Activated CD4-positive, alpha-beta memory T cell treated with anti-CD3 and anti-CD28 coated beads, Interleukin-2, amount 10 ng/mL, durations not matched to agents 7 days and 5 days (primary cell): Measurements from ENCODE around the gene ORM1. TPM values are rescaled to one million over a fixed set of nuclear protein-coding genes. Genes with fewer than 3 reads are reported as not detected.

Experiments used
- CTCF ChIA-PET: fragments of 350-600 bp; sonication (Branson Sonifier 250); formaldehyde crosslinking; loops from one replicate; lab custom pipeline; 2021; ENCODE audit warnings: antibody characterized with exemption, inconsistent platforms; lab: Charles Lee
- POLR2A ChIA-PET: fragments of 350-600 bp; sonication (Branson Sonifier 250); formaldehyde crosslinking; loops from one replicate; lab custom pipeline; 2021; ENCODE audit warnings: antibody characterized with exemption; lab: Charles Lee
- DNase-seq: peaks from one replicate; pipeline ENCODE4 v3.0.0-alpha.2; 2020
- H3K27ac Mint-ChIP-seq: one replicate; pipeline ENCODE4 v1.8.0; 2021; ENCODE audit warnings: mild to moderate bottlenecking, mixed read lengths
- H3K27me3 Mint-ChIP-seq: one replicate; pipeline ENCODE4 v1.8.0; 2021; ENCODE audit warnings: mixed read lengths
- H3K36me3 Mint-ChIP-seq: one replicate; pipeline ENCODE4 v1.8.0; 2021; ENCODE audit warnings: low read depth, mixed read lengths
- H3K4me1 Mint-ChIP-seq: one replicate; pipeline ENCODE4 v1.8.0; 2021; ENCODE audit warnings: mixed read lengths
- H3K4me3 Mint-ChIP-seq: one replicate; pipeline ENCODE4 v1.8.0; 2021; ENCODE audit warnings: mild to moderate bottlenecking, mixed read lengths
- H3K9me3 Mint-ChIP-seq: one replicate; pipeline ENCODE4 v1.8.0; 2021; ENCODE audit warnings: mixed read lengths
- total RNA-seq, 2 experiments: library from RNA; stranded (reverse); gene quantifications; one replicate each; pipeline ENCODE4 v1.2.3, GENCODE V29; 2021

Gene ORM1
- total RNA-seq, 2 experiments from 2014 or later = not detected

DNA sequence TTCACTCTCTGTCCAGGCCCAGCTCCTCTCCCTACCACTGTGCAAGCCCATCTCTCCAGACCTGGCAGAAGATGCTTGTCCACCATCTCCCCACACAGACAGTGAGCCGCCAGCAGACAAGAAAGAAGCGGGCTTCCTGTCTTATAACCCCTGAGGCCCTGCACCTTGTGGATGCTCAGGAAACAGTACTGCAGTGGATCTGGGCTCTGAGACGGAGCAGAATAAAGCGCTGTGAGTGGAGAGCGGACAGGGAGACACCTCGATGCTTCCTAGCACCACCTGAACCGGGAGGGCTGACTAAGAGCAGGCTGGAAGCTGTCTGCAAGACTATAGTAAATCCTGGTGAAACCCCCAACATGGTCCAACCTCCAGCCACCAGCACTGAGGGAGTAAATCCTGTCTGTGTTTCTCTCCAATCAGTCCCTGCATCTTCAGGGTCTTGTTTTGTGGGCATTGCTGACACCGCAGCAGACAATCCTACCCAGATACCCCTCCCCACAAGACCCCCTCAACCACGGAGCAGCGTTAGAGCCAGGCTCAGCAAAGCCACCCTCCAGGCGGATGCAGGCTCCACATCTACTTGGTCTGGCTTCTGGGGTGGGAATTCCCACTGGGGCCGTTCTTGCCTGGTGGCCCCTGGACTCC lies 25.5 kb downstream of the ORM1 start:
- Mint-ChIP-seq H3K4me3 (no peak overlapping the region), H3K36me3 (peaks cover 90% of the 10 kb centered on the region), H3K9me3 (no peaks in the 10 kb centered on the region), H3K27ac (peak overlapping the region; percentile 91), H3K27me3 (no peaks in the 10 kb centered on the region), H3K4me1 (peaks cover 48% of the 10 kb centered on the region)
- CTCF ChIA-PET = interaction anchor here (1.1 to 1.4 kb wide), 2 partner anchors 31 to 37 kb away, joined by 3 to 4 read pairs; no protein-coding TSS in a partner anchor
- DNase-seq = no peak
- POLR2A ChIA-PET = interaction anchor here (0.8 to 9.1 kb wide), 5 partner anchors 12 to 38 kb away, joined by 3 to 115 read pairs (median 3); partner anchors contain the start of gene AKNA

DNA sequence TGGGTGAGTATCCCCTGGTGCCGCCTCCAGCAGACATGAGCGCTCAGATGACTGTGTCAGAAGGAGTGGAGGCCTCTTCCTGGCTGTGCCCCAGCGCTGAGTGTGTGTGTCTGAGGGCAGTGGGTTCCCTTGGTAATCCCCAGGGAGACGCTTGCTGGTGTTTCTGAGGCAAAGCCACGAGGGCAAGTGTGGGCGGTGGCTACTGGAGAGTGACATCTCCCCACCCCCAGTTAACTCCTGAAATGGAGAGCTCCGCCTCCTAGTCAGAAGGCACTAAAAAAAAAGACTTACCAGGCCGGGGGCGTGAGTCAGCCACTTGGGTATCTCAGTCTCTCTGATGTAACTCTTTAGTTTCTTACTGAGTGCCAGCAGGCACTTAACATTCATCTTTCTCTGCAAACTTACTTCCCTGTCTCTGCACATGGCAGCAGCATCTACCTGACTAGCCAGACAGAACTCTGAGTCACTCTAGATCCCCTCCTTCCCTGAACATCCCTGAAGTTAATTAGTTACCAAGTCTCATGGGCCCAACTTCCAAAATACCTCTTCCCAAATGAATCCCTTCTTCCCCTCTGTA lies 26.1 kb downstream of the ORM1 start:
- H3K4me3 Mint-ChIP-seq = no peak overlapping the region
- H3K4me1 Mint-ChIP-seq = peaks cover 52% of the 10 kb centered on the region
- no peaks in the 10 kb centered on the region for H3K9me3 Mint-ChIP-seq
- H3K36me3 Mint-ChIP-seq = peaks cover 88% of the 10 kb centered on the region
- ChIA-PET CTCF (interaction anchor here (1.1 to 1.4 kb wide), 2 partner anchors 30 to 36 kb away, joined by 3 to 4 read pairs; no protein-coding TSS in a partner anchor), POLR2A (interaction anchor here (0.5 to 9.1 kb wide), 5 partner anchors 17 to 37 kb away, joined by 3 to 115 read pairs (median 3); partner anchors contain the start of gene AKNA)
- peak overlapping the region; percentile 91 for H3K27ac Mint-ChIP-seq
- H3K27me3 Mint-ChIP-seq = no peaks in the 10 kb centered on the region
- peak; percentile 75 for DNase-seq

DNA sequence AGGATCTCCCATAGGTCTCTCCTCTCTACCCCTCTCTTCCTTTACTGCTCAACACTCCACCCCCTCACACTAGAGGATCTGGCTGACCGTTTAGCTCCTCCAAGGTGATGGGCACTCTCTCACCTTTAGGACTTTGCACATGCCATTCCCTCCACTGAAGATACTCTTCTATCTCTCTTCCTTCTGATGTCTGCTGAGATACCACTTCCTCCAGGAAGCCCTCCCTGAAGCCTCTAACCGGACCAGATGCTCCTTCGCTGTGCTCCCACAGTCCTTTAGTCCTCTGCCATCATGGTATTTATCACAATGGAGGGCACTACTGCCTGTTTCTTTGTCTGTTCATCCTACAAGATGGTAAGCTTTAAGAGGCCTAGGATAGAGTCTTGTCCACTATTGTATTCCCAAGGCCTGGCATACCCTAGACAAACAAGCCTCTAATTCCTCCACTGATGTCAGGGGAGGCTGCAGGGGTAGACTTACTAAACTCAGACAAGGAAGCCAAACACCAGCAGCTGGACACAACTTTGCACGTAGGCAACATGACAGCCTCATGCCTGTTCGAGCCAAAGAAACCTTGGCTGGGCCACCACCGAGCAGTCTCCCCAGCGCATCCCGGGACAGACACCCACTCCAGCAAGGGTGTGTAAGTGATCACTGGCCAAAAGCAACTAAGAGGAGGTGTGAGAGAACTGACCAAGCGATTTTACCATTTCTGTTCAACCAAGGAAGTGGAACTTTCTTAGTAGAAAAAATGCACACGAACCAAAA lies 27.0 kb downstream of the ORM1 start:
- Mint-ChIP-seq H3K36me3 (peaks cover 84% of the 10 kb centered on the region), H3K4me1 (peaks cover 50% of the 10 kb centered on the region)

DNA sequence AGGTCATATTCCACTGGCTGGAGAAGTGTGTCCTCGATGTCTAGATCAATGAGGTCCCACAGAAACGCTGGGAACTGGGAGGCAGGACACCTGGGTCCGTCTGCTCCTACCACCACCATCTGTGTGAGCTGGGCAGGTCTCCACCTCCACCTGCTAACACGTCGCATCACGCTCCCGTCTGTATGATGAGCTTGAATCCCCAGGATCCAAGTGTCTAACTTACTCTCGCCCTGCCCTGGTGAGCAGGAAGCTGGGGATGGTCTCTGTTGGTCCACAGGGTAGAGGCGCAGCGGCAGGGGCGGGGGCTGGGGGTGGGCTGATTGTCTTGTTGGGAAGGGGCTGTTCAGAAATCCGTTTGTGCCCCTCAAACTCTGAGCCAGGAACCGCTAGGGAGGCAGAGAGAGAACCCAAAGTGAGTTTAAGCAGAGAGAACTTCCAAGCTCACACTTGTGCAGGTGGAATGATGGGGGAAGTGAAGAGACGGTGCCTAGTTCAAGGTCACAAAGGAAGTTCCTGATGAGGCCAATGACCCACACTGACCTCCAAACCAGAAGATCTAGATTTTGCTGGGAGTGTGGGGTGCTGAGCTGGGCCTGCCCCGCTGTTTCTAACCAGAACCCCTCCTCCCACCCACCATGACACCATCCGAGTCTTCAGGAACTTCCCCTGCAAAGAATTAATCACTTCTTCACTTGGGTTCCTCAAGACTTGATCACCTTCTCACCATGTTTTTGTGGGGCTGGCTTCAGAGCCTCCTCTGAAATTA lies 27.9 kb downstream of the ORM1 start:
- ChIA-PET CTCF (interaction anchor here (1.4 kb wide), 1 partner anchor 11 kb away, joined by 4 read pairs; no protein-coding TSS in a partner anchor), POLR2A (interaction anchor here (0.7 to 9.1 kb wide), 5 partner anchors 14 to 35 kb away, joined by 3 to 115 read pairs (median 7); partner anchors contain the start of gene AKNA)
- DNase-seq = no peak
- Mint-ChIP-seq H3K36me3 (peaks cover 77% of the 10 kb centered on the region), H3K27me3 (no peaks in the 10 kb centered on the region), H3K4me3 (no peak overlapping the region), H3K9me3 (no peaks in the 10 kb centered on the region), H3K4me1 (peaks cover 50% of the 10 kb centered on the region), H3K27ac (peak overlapping the region; percentile 91)

More for the DNA sequence above, 27.0 kb downstream of the ORM1 start:
- Mint-ChIP-seq H3K27me3 (no peaks in the 10 kb centered on the region), H3K4me3 (no peak overlapping the region), H3K27ac (peak overlapping the region; percentile 91), H3K9me3 (no peaks in the 10 kb centered on the region)
- ChIA-PET POLR2A (interaction anchor here (0.7 to 9.1 kb wide), 8 partner anchors 10 to 36 kb away, joined by 3 to 115 read pairs (median 5); partner anchors contain the start of gene AKNA), CTCF (interaction anchor here (1.4 kb wide), 1 partner anchor 10 kb away, joined by 4 read pairs; no protein-coding TSS in a partner anchor)
- no peak for DNase-seq

DNA sequence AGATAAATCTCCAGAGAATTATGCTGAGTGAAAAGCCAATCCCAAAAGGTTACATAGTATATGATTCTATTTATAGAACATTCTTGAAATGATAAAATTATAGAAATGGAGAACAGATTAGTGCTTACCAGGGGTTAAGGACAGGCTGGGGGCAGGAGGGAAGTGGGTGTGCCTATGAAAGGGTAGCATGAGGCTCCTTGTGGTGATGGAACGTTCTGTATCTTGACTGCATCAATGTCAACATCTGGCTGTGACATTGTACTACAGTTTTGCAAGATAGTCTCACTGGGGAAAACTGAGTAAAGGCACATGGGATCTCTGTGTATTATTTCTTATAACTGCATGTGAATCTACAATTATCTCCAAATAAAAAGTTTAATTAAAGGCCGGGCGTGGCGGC lies 29.0 kb downstream of the ORM1 start:
- H3K4me1 Mint-ChIP-seq = peaks cover 54% of the 10 kb centered on the region
- H3K9me3 Mint-ChIP-seq = no peaks in the 10 kb centered on the region
- no peak for DNase-seq
- ChIA-PET POLR2A (interaction anchor here (2.8 to 9.1 kb wide), 2 partner anchors 11 to 34 kb away, joined by 20 to 115 read pairs; partner anchors contain the start of gene AKNA), CTCF (interaction anchor here (0.7 to 2.4 kb wide), 3 partner anchors 11 to 14 kb away, joined by 3 to 9 read pairs (median 4); no protein-coding TSS in a partner anchor)
- H3K4me3 Mint-ChIP-seq = no peak overlapping the region
- peak overlapping the region; percentile 11 for H3K27ac Mint-ChIP-seq
- H3K36me3 Mint-ChIP-seq = peaks cover 77% of the 10 kb centered on the region
- H3K27me3 Mint-ChIP-seq = no peaks in the 10 kb centered on the region

DNA sequence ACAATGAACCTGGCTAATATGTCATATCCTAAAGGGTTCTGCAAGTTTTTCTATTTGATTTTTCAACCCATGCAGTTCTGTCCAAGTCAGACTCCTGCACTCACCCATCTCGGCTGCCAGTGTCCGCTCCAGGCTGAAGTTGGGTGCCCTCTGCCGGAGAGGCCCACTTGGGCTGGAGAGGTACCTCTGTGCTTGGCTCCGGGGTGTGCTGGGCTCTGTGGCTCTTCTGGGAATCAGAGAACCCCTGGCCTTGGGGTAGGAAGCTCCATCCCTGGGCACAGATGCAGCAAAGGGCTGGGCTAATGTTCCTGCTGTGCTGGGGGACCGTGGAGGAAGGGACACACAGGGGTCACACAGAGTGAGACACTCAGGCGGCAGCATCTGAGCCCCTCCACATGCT lies 32.9 kb downstream of the ORM1 start:
- DNase-seq = no peak
- peaks cover 75% of the 10 kb centered on the region for H3K36me3 Mint-ChIP-seq
- peaks cover 46% of the 10 kb centered on the region for H3K4me1 Mint-ChIP-seq
- no peak overlapping the region for H3K27ac Mint-ChIP-seq
- no peaks in the 10 kb centered on the region for H3K9me3 Mint-ChIP-seq
- ChIA-PET POLR2A (interaction anchor here (0.6 to 9.1 kb wide), 4 partner anchors 11 to 30 kb away, joined by 3 to 115 read pairs (median 6); partner anchors contain the start of gene AKNA), CTCF (no interaction called here)
- H3K27me3 Mint-ChIP-seq = no peaks in the 10 kb centered on the region
- H3K4me3 Mint-ChIP-seq = no peak overlapping the region

DNA sequence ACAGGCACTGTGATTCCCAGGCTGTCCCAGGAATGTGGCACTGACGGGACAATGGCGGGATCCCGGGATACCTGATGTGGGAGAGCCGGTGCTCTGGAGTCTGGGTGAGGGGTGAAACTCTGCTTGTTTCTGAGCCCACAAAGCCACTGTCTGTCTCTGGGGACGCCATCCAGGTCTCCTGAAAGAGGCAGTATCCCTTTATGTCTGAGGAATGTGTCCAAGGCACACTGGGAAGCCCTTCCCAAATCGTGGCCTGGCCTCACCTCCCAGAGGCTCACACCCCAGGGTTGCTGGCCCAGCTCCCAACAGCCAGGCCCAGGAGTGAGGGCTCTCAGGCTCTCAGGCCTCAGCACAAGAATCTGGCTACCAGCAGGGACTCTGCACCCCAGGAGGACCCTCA lies 33.9 kb downstream of the ORM1 start:
- Mint-ChIP-seq H3K27ac (no peak overlapping the region), H3K27me3 (no peaks in the 10 kb centered on the region), H3K4me1 (peaks cover 49% of the 10 kb centered on the region), H3K9me3 (no peaks in the 10 kb centered on the region), H3K36me3 (peaks cover 77% of the 10 kb centered on the region), H3K4me3 (no peak overlapping the region)
- ChIA-PET CTCF (interaction anchor here (0.6 kb wide), 1 partner anchor 17 kb away, joined by 3 read pairs; no protein-coding TSS in a partner anchor), POLR2A (interaction anchor here (1.2 to 9.1 kb wide), 3 partner anchors 11 to 29 kb away, joined by 5 to 115 read pairs (median 8); partner anchors contain the start of gene AKNA)
- DNase-seq = no peak

DNA sequence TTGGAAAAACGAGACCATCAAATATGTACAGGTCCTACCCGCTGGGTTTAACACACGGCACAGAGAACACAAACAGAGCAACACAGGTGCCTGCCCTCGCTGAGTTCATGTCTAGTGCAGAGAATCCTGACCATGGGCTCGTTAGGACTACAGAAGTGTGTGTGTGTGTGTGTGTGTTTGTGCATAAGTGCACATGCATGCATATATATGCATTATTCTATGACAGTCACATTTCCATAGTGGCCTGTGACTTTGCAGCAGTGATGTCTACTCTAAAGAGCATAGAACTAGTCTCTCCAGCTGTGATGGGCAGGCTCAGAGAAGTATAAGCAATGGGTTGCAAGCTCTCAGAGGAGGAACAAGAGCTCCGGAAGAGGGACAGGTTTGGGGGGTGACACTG lies 34.5 kb downstream of the ORM1 start:
- Mint-ChIP-seq H3K4me1 (peaks cover 45% of the 10 kb centered on the region), H3K4me3 (no peak overlapping the region), H3K9me3 (no peaks in the 10 kb centered on the region), H3K27me3 (no peaks in the 10 kb centered on the region), H3K36me3 (peaks cover 78% of the 10 kb centered on the region), H3K27ac (peak overlapping the region; percentile 22)
- CTCF ChIA-PET = no interaction called here
- POLR2A ChIA-PET = interaction anchor here (1.2 to 9.1 kb wide), 3 partner anchors 15 to 29 kb away, joined by 3 to 115 read pairs (median 5); partner anchors contain the start of gene AKNA
- no peak for DNase-seq

DNA sequence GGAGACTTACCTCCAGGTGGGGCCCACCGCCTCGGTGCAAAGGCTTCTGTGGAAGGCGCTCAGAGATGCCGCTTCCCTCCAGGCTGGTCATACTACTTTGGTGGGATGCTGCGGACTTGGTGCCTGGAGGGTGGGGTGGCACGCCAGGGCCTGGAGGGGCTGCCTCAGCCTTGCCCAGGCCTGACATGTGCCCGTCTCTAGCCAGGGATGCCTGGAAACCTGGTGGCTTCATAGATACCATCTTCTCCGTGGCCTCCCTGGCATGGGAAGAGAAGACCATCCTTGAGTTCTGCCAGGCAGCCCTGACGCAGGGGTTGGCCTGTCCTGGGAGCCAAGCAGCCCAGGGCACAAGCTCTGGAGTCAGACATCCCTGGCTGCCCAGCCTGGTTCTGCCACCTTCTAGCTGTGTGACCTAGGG lies 35.0 kb downstream of the ORM1 start:
- ChIA-PET CTCF (no interaction called here), POLR2A (interaction anchor here (1.2 to 17.7 kb wide), 3 partner anchors 14 to 29 kb away, joined by 3 to 633 read pairs (median 5); partner anchors contain the start of gene AKNA)
- peaks cover 80% of the 10 kb centered on the region for H3K36me3 Mint-ChIP-seq
- no peak overlapping the region for H3K4me3 Mint-ChIP-seq
- DNase-seq = no peak
- H3K9me3 Mint-ChIP-seq = no peaks in the 10 kb centered on the region
- H3K27me3 Mint-ChIP-seq = no peaks in the 10 kb centered on the region
- peaks cover 46% of the 10 kb centered on the region for H3K4me1 Mint-ChIP-seq
- H3K27ac Mint-ChIP-seq = no peak overlapping the region

DNA sequence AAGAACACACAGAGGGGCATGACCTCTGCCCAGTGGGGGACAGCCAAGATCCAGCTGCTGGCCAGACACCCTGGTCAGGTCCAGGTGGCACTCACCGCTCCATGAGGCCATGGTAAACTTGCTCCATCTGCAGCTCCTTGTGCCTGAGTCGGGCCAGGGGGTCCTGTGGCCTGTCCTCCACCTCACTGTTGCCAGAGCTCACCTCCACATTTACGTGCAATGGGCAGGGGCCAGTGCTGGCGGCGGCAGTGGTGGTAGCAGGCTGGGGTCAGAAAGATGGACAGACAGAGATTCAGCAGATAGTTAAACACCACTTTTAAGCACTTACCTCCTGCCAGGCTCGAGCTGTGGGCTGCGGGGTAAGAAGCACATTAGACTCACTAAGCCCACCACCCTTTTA lies 36.9 kb downstream of the ORM1 start:
- no peak for DNase-seq
- no peaks in the 10 kb centered on the region for H3K27me3 Mint-ChIP-seq
- no peak overlapping the region for H3K4me3 Mint-ChIP-seq
- no peaks in the 10 kb centered on the region for H3K9me3 Mint-ChIP-seq
- ChIA-PET POLR2A (interaction anchor here (17.7 kb wide), 1 partner anchor 27 kb away, joined by 633 read pairs; the partner anchor contains the start of gene AKNA), CTCF (no interaction called here)
- peaks cover 57% of the 10 kb centered on the region for H3K4me1 Mint-ChIP-seq
- H3K27ac Mint-ChIP-seq = peak overlapping the region; percentile 76
- H3K36me3 Mint-ChIP-seq = peaks cover 87% of the 10 kb centered on the region

DNA sequence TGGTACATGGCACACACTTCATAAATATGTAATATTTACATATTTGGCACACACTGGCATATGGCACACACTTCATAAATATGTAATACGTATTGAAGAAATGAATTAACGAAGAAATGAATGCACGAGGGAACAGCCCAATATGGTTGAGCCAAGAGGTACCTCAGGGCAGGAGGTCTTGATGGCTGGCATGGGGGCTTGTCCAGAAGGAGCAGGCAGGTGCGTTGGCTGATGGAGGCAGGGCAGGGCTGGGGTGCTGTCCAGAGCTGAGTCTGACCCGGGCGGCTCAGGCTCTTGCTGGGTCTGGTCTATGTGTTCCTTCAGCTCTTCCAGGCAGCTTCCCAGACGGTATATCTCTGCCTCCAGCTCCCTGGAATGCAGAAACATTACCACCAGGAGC lies 38.6 kb downstream of the ORM1 start:
- Mint-ChIP-seq H3K27me3 (no peaks in the 10 kb centered on the region), H3K4me3 (no peak overlapping the region), H3K36me3 (peaks cover 93% of the 10 kb centered on the region), H3K9me3 (no peaks in the 10 kb centered on the region), H3K4me1 (peaks cover 70% of the 10 kb centered on the region), H3K27ac (peak overlapping the region; percentile 76)
- DNase-seq = no peak
- CTCF ChIA-PET = interaction anchor here (1.1 to 2.1 kb wide), 2 partner anchors 9 to 43 kb away, joined by 4 to 9 read pairs; no protein-coding TSS in a partner anchor
- POLR2A ChIA-PET = interaction anchor here (4.1 to 17.7 kb wide), 3 partner anchors 9 to 26 kb away, joined by 20 to 633 read pairs (median 48); partner anchors contain the start of gene AKNA
